ENCODE results near the gene STK31.
A peak's percentile ranks its signal among the peaks of the same experiment; 100 is the strongest.
"Not testable (repeated sequence)": the region's sequence is repeated elsewhere in the genome, so short reads cannot be mapped to it uniquely, and the experiment has no call there.

The STK31 gene

GRCh38 chr7:23828125-23828524, 118.1 kb downstream of the STK31 start:
- POLR2A ChIA-PET: not testable (repeated sequence)

GRCh38 chr7:23832733-23833132, 122.7 kb downstream of the STK31 start:
- TF ChIP-seq ZNF707 (tag by site-specific recombination; IDR thresholded peaks at IDR 0.05): peak; percentile 71
- H3K27ac ChIP-seq (ENCODE audit: extremely low read depth, low read depth, low read length); POLR2A ChIA-PET; H3K4me3 ChIP-seq (ENCODE audit: low read depth, low read length); CTCF ChIA-PET; H3K4me1 ChIP-seq (ENCODE audit: control insufficient read depth, insufficient read depth, low read length); H3K9me3 ChIP-seq (ENCODE audit: control insufficient read depth, insufficient read depth, low read depth, low read length); H3K36me3 ChIP-seq (ENCODE audit: control insufficient read depth in 2 of 2, insufficient read depth in 1 of 2, low read length in 2 of 2): not testable (repeated sequence)

More at GRCh38 chr7:23828125-23828524, 118.1 kb downstream of the STK31 start:
- H3K4me1 ChIP-seq (ENCODE audit: control insufficient read depth, insufficient read depth, low read length); H3K4me3 ChIP-seq (ENCODE audit: low read depth, low read length); H3K27ac ChIP-seq (ENCODE audit: extremely low read depth, low read depth, low read length); H3K9me3 ChIP-seq (ENCODE audit: control insufficient read depth, insufficient read depth, low read depth, low read length); H3K36me3 ChIP-seq (ENCODE audit: control insufficient read depth in 2 of 2, insufficient read depth in 1 of 2, low read length in 2 of 2); CTCF ChIA-PET: not testable (repeated sequence)

- Histone ChIP-seq H3K4me1 (ENCODE audit: control insufficient read depth, insufficient read depth, low read length) (no peaks in the 10 kb centered on the region), H3K36me3 (ENCODE audit: control insufficient read depth in 2 of 2, insufficient read depth in 1 of 2, low read length in 2 of 2) (no peaks in the 10 kb centered on the region), H3K27ac (ENCODE audit: extremely low read depth, low read depth, low read length) (no peak overlapping the region), H3K9me3 (ENCODE audit: control insufficient read depth, insufficient read depth, low read depth, low read length) (no peaks in the 10 kb centered on the region), H3K4me3 (ENCODE audit: low read depth, low read length) (no peak overlapping the region)
- POLR2A ChIA-PET: no interaction called here
- CTCF ChIA-PET: no interaction called here
- TF ChIP-seq SETDB1 (IDR thresholded peaks at IDR 0.05; ENCODE audit: insufficient read length, low read length) (peak; percentile 49), ZNF585B (tag by site-specific recombination; IDR thresholded peaks at IDR 0.05) (peak; percentile 89), ZNF777 (tag by site-specific recombination; IDR thresholded peaks at IDR 0.05; ENCODE audit: borderline replicate concordance) (no peak)
These were observed 123.4 kb downstream of the STK31 start for GRCh38 chr7:23833405-23833804.

DNA sequence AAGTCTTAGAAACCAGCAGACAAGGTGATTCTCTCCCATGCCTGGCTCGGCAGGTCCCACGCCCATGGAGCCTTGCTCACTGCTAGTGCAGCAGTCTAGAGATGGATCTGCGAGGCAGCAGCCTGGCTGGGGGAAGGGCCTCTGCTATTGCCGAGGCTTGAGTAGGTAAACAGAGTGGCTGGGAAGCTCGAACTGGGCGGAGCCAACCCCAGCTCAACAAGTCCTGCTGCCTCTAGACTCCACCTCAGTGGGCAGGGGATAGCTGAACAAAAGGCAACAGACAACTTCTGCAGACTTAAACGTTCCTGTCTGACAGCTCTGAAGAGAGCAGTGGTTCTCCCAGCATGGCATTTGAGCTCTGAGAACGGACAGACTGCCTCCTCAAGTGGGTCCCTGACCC, 134.8 kb downstream of the STK31 start:
- TF ChIP-seq ZBTB17 (tag by site-specific recombination; IDR thresholded peaks at IDR 0.05): 0 out of 2 replicates have a peak, but pooled peaks have one; percentile 10
- H3K27ac ChIP-seq (ENCODE audit: extremely low read depth, low read depth, low read length); CTCF ChIA-PET; H3K4me3 ChIP-seq (ENCODE audit: low read depth, low read length); H3K9me3 ChIP-seq (ENCODE audit: control insufficient read depth, insufficient read depth, low read depth, low read length); H3K4me1 ChIP-seq (ENCODE audit: control insufficient read depth, insufficient read depth, low read length); H3K36me3 ChIP-seq (ENCODE audit: control insufficient read depth in 2 of 2, insufficient read depth in 1 of 2, low read length in 2 of 2); POLR2A ChIA-PET: not testable (repeated sequence)

DNA sequence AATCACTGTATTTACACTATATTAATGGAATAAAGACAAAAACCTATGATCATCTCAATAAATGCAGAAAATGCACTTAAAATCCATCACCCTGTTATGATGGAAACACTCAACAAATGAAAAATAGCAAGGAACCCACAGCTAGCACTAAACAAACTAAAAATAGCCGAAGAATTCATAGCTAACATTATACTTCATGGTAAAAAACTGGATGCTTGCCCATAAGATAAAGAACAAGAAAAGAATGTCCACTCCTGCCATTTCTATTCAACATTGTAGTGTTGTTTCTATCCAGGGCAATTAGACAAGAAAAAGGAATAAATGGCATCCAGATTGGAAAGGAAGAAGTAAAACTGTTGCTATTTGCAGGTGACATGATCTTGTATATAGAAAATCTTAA, 142.1 kb downstream of the STK31 start:
- TF ChIP-seq YY2 (tag by site-specific recombination; IDR thresholded peaks at IDR 0.05): no peak
- TF ChIP-seq, protein P1, sequence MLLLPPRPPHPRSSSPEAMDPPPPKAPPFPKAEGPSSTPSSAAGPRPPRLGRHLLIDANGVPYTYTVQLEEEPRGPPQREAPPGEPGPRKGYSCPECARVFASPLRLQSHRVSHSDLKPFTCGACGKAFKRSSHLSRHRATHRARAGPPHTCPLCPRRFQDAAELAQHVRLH (tag by site-specific recombination; IDR thresholded peaks at IDR 0.05): no peak
- TF ChIP-seq ATF2 (tag by site-specific recombination; IDR thresholded peaks at IDR 0.05; ENCODE audit: low read depth): no peak
- no peak for TF ChIP-seq ZNF10 (tag by site-specific recombination; IDR thresholded peaks at IDR 0.05)
- TF ChIP-seq ZNF677 (tag by site-specific recombination; IDR thresholded peaks at IDR 0.05): no peak
- no peak overlapping the region for H3K27ac ChIP-seq (ENCODE audit: extremely low read depth, low read depth, low read length)
- H3K36me3 ChIP-seq (ENCODE audit: control insufficient read depth in 2 of 2, insufficient read depth in 1 of 2, low read length in 2 of 2): no peaks in the 10 kb centered on the region
- no peaks in the 10 kb centered on the region for H3K4me1 ChIP-seq (ENCODE audit: control insufficient read depth, insufficient read depth, low read length)
- ChIA-PET POLR2A (no interaction called here), CTCF (no interaction called here)
- H3K9me3 ChIP-seq (ENCODE audit: control insufficient read depth, insufficient read depth, low read depth, low read length): no peaks in the 10 kb centered on the region
- H3K4me3 ChIP-seq (ENCODE audit: low read depth, low read length): no peak overlapping the region

GRCh38 chr7:23852988-23853387, 143.0 kb downstream of the STK31 start:
- ChIA-PET CTCF (interaction anchor here (0.5 to 0.9 kb wide), 2 partner anchors 10 to 16 kb away, joined by 3 read pairs; no protein-coding TSS in a partner anchor), POLR2A (no interaction called here)
- no peak overlapping the region for H3K27ac ChIP-seq (ENCODE audit: extremely low read depth, low read depth, low read length)
- no peaks in the 10 kb centered on the region for H3K4me1 ChIP-seq (ENCODE audit: control insufficient read depth, insufficient read depth, low read length)
- H3K4me3 ChIP-seq (ENCODE audit: low read depth, low read length): no peak overlapping the region
- no peaks in the 10 kb centered on the region for H3K36me3 ChIP-seq (ENCODE audit: control insufficient read depth in 2 of 2, insufficient read depth in 1 of 2, low read length in 2 of 2)
- no peaks in the 10 kb centered on the region for H3K9me3 ChIP-seq (ENCODE audit: control insufficient read depth, insufficient read depth, low read depth, low read length)
- TF ChIP-seq, protein P2, sequence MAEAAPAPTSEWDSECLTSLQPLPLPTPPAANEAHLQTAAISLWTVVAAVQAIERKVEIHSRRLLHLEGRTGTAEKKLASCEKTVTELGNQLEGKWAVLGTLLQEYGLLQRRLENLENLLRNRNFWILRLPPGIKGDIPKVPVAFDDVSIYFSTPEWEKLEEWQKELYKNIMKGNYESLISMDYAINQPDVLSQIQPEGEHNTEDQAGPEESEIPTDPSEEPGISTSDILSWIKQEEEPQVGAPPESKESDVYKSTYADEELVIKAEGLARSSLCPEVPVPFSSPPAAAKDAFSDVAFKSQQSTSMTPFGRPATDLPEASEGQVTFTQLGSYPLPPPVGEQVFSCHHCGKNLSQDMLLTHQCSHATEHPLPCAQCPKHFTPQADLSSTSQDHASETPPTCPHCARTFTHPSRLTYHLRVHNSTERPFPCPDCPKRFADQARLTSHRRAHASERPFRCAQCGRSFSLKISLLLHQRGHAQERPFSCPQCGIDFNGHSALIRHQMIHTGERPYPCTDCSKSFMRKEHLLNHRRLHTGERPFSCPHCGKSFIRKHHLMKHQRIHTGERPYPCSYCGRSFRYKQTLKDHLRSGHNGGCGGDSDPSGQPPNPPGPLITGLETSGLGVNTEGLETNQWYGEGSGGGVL (tag by site-specific recombination; IDR thresholded peaks at IDR 0.05): no peak
- TF ChIP-seq ZFHX2 (tag by site-specific recombination; conservative IDR thresholded peaks at IDR 0.05) (no peak), ZNF37A (tag by site-specific recombination; IDR thresholded peaks at IDR 0.05) (no peak), TRIM28 (IDR thresholded peaks at IDR 0.05; ENCODE audit: borderline replicate concordance, low read length) (no peak)
- TF ChIP-seq, protein P3, sequence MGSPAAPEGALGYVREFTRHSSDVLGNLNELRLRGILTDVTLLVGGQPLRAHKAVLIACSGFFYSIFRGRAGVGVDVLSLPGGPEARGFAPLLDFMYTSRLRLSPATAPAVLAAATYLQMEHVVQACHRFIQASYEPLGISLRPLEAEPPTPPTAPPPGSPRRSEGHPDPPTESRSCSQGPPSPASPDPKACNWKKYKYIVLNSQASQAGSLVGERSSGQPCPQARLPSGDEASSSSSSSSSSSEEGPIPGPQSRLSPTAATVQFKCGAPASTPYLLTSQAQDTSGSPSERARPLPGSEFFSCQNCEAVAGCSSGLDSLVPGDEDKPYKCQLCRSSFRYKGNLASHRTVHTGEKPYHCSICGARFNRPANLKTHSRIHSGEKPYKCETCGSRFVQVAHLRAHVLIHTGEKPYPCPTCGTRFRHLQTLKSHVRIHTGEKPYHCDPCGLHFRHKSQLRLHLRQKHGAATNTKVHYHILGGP (tag by site-specific recombination; IDR thresholded peaks at IDR 0.05): no peak
- TF ChIP-seq, protein P4, sequence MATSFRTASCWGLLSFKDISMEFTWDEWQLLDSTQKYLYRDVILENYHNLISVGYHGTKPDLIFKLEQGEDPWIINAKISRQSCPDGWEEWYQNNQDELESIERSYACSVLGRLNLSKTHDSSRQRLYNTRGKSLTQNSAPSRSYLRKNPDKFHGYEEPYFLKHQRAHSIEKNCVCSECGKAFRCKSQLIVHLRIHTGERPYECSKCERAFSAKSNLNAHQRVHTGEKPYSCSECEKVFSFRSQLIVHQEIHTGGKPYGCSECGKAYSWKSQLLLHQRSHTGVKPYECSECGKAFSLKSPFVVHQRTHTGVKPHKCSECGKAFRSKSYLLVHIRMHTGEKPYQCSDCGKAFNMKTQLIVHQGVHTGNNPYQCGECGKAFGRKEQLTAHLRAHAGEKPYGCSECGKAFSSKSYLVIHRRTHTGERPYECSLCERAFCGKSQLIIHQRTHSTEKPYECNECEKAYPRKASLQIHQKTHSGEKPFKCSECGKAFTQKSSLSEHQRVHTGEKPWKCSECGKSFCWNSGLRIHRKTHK (tag by site-specific recombination; IDR thresholded peaks at IDR 0.05): no peak

All from HEK293 (cell line).